Measurements from ENCODE around the gene ZDHHC14. TPM values are rescaled to one million over a fixed set of nuclear protein-coding genes. Genes with fewer than 3 reads are reported as not detected.

Gene ZDHHC14
- polyA plus RNA-seq, 1 donor (not counting 4 experiments of a cell fraction or from before 2014, with no cell fraction given), result 6.4 TPM

DNA sequence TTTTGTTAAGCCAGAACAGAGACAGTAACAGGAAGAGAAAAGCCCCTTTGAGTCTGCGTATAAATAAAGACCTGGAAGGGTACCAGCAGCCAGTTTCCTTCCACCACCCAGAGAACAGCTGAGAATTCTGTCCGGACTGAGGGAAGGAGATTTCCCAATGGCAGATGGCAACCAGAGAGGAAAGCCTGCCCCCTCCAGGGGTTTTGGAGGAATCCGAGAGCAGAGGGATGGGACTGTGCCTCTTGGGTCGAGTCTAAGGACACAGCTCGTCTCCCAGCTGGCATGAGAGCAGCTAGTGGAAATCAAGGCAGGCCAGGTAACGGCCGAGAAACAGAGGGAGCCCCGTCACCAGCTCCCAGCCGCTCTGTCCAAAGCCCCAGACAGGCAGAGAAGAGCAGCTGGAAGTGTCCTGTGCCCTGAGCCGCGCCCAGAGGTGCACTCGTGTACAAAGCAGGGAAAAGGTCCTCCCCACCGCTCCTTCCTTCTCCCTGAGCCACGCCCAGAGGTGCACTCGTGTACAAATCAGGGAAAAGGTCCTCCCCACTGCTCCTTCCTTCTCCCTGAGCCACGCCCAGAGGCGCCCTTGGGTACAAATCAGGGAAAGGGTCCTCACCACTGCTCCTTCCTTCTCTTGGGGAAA is 308.1 kb downstream of the ZDHHC14 start:
- FAIRE-seq (no peak), DNase-seq (ENCODE audit: low read depth, low spot score) (no peak)
- Histone ChIP-seq H3K4me3 (ENCODE audit: control insufficient read depth in 2 of 3, extremely low read depth in 1 of 3, insufficient read depth in 2 of 3, low read depth in 1 of 3, low read length in 3 of 3) (no peak overlapping the region), H3K27ac (ENCODE audit: control insufficient read depth, insufficient read depth, low read length) (no peak overlapping the region), H3K9me1 (ENCODE audit: control insufficient read depth, extremely low read depth, insufficient read depth, low read length) (no peaks in the 10 kb centered on the region), H3K9ac (ENCODE audit: control insufficient read depth, extremely low read depth, insufficient read depth, low read length) (no peak overlapping the region), H3K4me2 (ENCODE audit: control insufficient read depth, extremely low read depth, insufficient read depth, low read depth, low read length) (no peak overlapping the region), H4K20me1 (ENCODE audit: control insufficient read depth, extremely low read depth, insufficient read depth, low read length) (no peaks in the 10 kb centered on the region), H3K9me3 (ENCODE audit: control insufficient read depth, low read depth, low read length) (no peaks in the 10 kb centered on the region), H3K36me3 (ENCODE audit: control insufficient read depth in 2 of 2, extremely low read depth in 1 of 2, insufficient read depth in 2 of 2, low read length in 2 of 2) (no peaks in the 10 kb centered on the region), H2AFZ (ENCODE audit: control insufficient read depth, low read length) (peak overlapping the region; percentile 26), H3K4me1 (ENCODE audit: control insufficient read depth, extremely low read depth, insufficient read depth, low read length) (peaks cover 3% of the 10 kb centered on the region), H3K79me2 (ENCODE audit: control insufficient read depth, insufficient read depth, low read length) (no peaks in the 10 kb centered on the region), H3K27me3 (ENCODE audit: control insufficient read depth, extremely low read depth, insufficient read depth, low read length) (peaks cover 23% of the 10 kb centered on the region)
- TF ChIP-seq, protein P1, sequence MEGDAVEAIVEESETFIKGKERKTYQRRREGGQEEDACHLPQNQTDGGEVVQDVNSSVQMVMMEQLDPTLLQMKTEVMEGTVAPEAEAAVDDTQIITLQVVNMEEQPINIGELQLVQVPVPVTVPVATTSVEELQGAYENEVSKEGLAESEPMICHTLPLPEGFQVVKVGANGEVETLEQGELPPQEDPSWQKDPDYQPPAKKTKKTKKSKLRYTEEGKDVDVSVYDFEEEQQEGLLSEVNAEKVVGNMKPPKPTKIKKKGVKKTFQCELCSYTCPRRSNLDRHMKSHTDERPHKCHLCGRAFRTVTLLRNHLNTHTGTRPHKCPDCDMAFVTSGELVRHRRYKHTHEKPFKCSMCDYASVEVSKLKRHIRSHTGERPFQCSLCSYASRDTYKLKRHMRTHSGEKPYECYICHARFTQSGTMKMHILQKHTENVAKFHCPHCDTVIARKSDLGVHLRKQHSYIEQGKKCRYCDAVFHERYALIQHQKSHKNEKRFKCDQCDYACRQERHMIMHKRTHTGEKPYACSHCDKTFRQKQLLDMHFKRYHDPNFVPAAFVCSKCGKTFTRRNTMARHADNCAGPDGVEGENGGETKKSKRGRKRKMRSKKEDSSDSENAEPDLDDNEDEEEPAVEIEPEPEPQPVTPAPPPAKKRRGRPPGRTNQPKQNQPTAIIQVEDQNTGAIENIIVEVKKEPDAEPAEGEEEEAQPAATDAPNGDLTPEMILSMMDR (optimal IDR thresholded peaks at IDR 0.05 in 1 of 3, IDR thresholded peaks at IDR 0.05 in 1 of 3, conservative IDR thresholded peaks at IDR 0.05 in 1 of 3; ENCODE audit: extremely low read depth in 1 of 3, insufficient read depth in 2 of 3, low read length in 3 of 3), result peak in 1 of 3 experiments; percentile 22
- no peak for TF ChIP-seq EZH2 (IDR thresholded peaks at IDR 0.05; ENCODE audit: low read length)
- dilution Hi-C loops (cut with MboI; ENCODE audit: extremely low pct_ligation_motif_present, low sequenced_read_pairs), result no loop called here

- Histone ChIP-seq H3K79me2 (ENCODE audit: control insufficient read depth, insufficient read depth, low read length) (no peaks in the 10 kb centered on the region), H3K4me1 (ENCODE audit: control insufficient read depth, extremely low read depth, insufficient read depth, low read length) (peaks cover 3% of the 10 kb centered on the region), H4K20me1 (ENCODE audit: control insufficient read depth, extremely low read depth, insufficient read depth, low read length) (no peaks in the 10 kb centered on the region), H3K4me3 (ENCODE audit: control insufficient read depth in 2 of 3, extremely low read depth in 1 of 3, insufficient read depth in 2 of 3, low read depth in 1 of 3, low read length in 3 of 3) (no peak overlapping the region), H3K9ac (ENCODE audit: control insufficient read depth, extremely low read depth, insufficient read depth, low read length) (no peak overlapping the region), H3K27ac (ENCODE audit: control insufficient read depth, insufficient read depth, low read length) (no peak overlapping the region), H3K9me3 (ENCODE audit: control insufficient read depth, low read depth, low read length) (no peaks in the 10 kb centered on the region), H3K9me1 (ENCODE audit: control insufficient read depth, extremely low read depth, insufficient read depth, low read length) (no peaks in the 10 kb centered on the region), H3K27me3 (ENCODE audit: control insufficient read depth, extremely low read depth, insufficient read depth, low read length) (peaks cover 23% of the 10 kb centered on the region), H3K36me3 (ENCODE audit: control insufficient read depth in 2 of 2, extremely low read depth in 1 of 2, insufficient read depth in 2 of 2, low read length in 2 of 2) (no peaks in the 10 kb centered on the region), H3K4me2 (ENCODE audit: control insufficient read depth, extremely low read depth, insufficient read depth, low read depth, low read length) (no peak overlapping the region), H2AFZ (ENCODE audit: control insufficient read depth, low read length) (no peak overlapping the region)
- TF ChIP-seq EZH2 (IDR thresholded peaks at IDR 0.05; ENCODE audit: low read length), result no peak
- TF ChIP-seq, protein P1 (optimal IDR thresholded peaks at IDR 0.05 in 1 of 3, IDR thresholded peaks at IDR 0.05 in 1 of 3, conservative IDR thresholded peaks at IDR 0.05 in 1 of 3; ENCODE audit: extremely low read depth in 1 of 3, insufficient read depth in 2 of 3, low read length in 3 of 3), result no peak
- no peak for FAIRE-seq
- dilution Hi-C loops (cut with MboI; ENCODE audit: extremely low pct_ligation_motif_present, low sequenced_read_pairs), result no loop called here
- no peak for DNase-seq (ENCODE audit: low read depth, low spot score)
These were observed 308.9 kb downstream of the ZDHHC14 start for GRCh38 chr6:157689875-157690274.
